ENCODE results near the gene MBIP. TPM values are rescaled to one million over a fixed set of nuclear protein-coding genes. Genes with fewer than 3 reads are reported as not detected.

MBIP gene
- total RNA-seq, 1 experiment from 2014 or later: 2.5 TPM

DNA sequence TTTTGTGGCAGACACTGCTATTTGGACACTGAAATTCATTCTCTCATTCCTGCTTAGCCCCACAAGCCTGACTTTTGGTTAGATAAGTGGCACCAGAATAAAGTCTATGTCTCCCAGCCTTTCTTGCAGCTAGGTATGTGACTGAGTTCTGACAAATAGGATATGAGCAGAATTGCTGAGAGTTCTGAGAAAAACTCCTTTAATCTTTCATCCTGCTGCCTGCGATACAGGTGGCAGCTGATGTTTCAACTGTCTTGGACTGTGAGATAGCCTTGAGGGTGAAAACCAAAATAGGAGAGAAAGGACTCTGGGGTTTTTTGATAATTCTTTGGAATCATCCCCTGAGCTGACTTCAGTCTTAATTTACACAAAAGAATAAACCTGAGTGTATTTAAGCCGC is 55.8 kb downstream of the MBIP start:
- DNase-seq (ENCODE audit: low spot score): no peak

DNA sequence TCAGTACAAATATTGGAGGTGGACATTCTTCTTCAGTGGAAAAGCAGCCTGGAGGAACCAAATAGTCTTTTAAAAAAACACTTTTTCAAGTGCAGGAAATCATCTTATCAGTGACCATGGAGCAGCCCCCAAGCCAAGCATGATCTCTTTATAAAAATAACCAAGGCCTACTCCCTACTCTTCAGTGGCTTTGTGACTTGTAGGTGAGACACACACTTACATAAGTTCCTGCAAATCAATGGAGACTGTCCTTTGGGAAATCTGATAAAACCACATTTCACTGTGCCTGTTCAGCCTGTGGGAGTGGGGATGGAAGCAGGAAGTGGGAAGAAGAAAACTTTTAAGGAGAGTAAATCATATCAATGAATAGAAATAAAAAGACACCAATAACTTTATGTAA is 56.3 kb downstream of the MBIP start:
- no peak for DNase-seq (ENCODE audit: low spot score)

DNA sequence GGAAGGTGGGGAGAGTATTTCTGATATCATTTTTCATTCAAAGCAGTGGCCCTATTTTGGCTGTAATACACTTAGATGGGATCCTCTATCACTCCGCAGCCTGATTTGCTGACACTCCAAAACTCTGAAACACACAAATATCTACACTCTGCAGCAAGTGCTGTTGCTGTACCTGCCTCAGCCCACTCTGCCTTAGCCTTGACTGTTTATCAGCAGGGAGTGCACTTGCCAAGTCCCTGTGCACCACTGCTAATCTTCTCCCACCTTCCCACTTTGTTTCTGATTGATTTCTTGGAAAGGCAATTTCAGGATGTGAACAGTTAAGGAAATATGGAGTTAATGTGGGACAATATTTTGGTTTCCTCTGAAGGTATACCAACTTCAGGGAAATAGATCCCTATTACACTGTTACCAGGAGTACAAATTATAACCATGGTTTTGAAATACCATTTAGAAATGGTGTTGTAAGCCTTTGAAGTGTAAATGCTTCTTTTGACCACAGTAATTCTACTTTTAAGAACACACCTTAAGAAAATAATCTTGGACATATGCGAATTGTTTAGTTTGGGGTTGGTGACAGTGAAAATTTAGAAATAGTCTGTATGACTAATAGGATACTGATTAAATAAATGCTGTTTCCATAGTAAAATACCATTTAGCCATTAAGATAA is 59.3 kb downstream of the MBIP start:
- DNase-seq (ENCODE audit: low spot score): no peak

GRCh38 chr14:36258241-36258640 is 62.2 kb downstream of the MBIP start:
- DNase-seq (ENCODE audit: low spot score): peak; percentile 18

DNA sequence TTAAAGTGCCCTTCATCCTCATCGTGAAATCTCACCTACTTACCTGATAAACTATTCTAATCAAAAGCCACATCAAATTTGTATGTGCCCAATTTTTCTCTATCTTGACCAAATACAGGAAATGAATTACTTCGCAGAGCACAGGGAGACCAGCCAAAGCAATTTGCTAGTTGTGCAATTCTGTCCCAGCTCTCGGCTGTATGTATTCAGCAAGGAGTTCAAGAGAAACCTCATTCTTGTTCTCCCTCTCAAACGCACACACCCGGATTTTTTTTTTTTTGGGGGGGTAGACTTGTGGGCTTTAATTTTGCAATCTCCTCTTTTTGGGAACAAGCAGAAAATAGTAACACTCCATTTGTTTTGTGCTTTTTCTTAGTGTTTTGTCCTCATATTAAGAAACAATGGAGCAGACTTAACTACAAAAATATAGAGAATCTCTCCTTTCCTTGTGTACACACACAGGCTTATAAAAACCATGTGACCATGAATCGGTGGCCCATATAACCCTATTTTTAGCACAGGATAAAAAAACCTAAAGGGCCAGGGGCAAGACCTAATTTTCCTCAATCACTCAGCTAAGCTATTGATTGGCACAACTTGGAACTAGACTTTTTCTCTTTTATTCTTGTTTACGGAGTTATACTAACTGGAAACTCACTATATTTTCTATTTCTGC is 64.2 kb downstream of the MBIP start:
- DNase-seq (ENCODE audit: low spot score): no peak

- DNase-seq (ENCODE audit: low spot score): peak; percentile 5
Observed at GRCh38 chr14:36254020-36254624, 66.3 kb downstream of the MBIP start.

Other genes starting within 250 kb of the MBIP start
- gene PTCSC3, start 143.9 kb downstream of the MBIP start, total RNA-seq (2014; rRNA removed; shearing (Covaris generic)): not detected in 2 replicates
- gene NKX2-1, start 199.6 kb upstream of the MBIP start, total RNA-seq (2014; rRNA removed; shearing (Covaris generic)): not detected in 2 replicates